HG03045 (cell line): ENCODE measurements around the gene BDH1.
A peak's percentile ranks its signal among the peaks of the same experiment; 100 is the strongest.
"Not testable (repeated sequence)": the region's sequence is repeated elsewhere in the genome, so short reads cannot be mapped to it uniquely, and the experiment has no call there.

Source experiments
- ATAC-seq: cut with Tn5 transposase; IDR thresholded peaks from one replicate; pipeline ENCODE4 v1.9.1; 2021; ENCODE audit warnings: mild to moderate bottlenecking, moderate library complexity; ENCODE audit not compliant: unreplicated experiment

Gene BDH1

GRCh38 chr3:197580253-197580691 is 24.5 kb upstream of the BDH1 start:
- ATAC-seq, result no peak

DNA sequence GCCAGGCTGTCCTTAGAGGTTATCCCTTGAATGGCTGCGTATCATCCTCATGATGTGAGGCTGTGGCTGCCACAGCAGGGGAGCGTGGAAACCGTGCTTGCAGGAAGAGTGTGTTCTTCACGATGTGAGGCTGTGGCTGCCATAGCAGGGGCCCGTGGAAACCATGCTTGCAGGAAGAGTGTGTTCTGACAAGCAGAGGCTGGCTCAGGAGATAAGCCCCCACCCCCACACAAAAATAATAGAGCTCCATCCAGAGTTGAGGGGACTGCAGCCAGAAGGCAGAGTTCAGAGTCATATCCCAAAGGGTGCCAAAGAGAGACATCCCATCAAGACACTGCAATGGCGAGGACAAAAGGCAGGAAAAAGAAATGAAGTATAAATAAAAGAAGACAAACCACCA is 22.6 kb upstream of the BDH1 start:
- ATAC-seq, result no peak

- ATAC-seq, result no peak
Measured at GRCh38 chr3:197577366-197578074, 21.8 kb upstream of the BDH1 start.

GRCh38 chr3:197576838-197577237 is 21.1 kb upstream of the BDH1 start:
- no peak for ATAC-seq

- ATAC-seq, result no peak
Measured at GRCh38 chr3:197575362-197575761, 19.6 kb upstream of the BDH1 start.

GRCh38 chr3:197574396-197574991 is 18.7 kb upstream of the BDH1 start:
- ATAC-seq, result not testable (repeated sequence)

- ATAC-seq, result no peak
Measured at GRCh38 chr3:197573048-197573767, 17.4 kb upstream of the BDH1 start.

DNA sequence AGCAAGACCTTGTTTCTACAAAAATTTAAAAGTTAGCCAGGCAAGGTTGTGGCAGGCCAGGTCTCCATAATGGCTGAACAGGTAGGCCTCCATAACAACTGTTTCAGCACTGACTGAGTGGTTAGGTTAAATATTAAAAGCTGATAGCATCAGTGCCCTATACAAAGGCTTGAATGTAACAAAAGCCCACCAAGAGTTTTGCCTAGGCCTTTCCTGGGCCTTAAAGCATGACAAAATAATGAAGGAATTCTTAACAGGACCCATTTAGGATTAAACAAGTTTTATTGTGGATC is 16.1 kb upstream of the BDH1 start:
- ATAC-seq, result not testable (repeated sequence)

DNA sequence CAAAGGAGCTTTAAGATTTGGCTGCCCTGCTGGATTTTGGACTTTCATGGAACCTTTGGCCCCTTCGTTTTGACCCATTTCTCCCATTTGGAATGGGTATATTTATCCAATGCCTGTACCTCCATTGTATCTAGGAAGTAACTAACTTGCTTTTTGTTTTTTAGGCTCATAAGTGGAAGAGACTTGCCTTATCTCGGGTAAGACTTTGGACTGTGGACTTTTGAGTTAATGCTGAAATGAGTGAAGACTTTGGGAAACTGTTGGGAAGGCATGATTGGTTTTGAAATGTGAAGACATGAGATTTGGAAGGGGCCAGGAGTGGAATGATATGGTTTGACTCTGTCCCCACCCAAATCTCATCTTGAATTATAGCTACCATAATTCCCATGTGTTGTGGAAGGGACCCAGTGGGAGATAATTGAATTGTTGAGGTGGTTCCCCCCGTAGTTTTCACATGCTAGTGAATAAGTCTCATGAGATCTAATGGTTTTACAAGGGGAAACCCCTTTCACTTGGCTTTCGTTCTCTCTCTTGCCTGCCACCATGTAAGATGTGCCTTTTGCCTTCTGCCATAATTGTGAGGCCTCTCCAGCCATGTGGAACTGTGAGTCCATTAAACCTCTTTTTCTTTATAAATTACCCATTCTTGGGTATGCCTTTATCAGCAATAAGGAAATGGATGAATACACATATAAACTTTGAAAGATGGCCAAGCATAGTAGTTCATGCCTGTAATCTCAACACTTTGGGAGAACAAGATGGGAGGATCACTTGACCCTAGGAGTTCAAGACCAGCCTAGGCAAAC is 15.5 kb upstream of the BDH1 start:
- not testable (repeated sequence) for ATAC-seq

- ATAC-seq, result not testable (repeated sequence)
Measured at GRCh38 chr3:197569433-197569832, 13.7 kb upstream of the BDH1 start.

DNA sequence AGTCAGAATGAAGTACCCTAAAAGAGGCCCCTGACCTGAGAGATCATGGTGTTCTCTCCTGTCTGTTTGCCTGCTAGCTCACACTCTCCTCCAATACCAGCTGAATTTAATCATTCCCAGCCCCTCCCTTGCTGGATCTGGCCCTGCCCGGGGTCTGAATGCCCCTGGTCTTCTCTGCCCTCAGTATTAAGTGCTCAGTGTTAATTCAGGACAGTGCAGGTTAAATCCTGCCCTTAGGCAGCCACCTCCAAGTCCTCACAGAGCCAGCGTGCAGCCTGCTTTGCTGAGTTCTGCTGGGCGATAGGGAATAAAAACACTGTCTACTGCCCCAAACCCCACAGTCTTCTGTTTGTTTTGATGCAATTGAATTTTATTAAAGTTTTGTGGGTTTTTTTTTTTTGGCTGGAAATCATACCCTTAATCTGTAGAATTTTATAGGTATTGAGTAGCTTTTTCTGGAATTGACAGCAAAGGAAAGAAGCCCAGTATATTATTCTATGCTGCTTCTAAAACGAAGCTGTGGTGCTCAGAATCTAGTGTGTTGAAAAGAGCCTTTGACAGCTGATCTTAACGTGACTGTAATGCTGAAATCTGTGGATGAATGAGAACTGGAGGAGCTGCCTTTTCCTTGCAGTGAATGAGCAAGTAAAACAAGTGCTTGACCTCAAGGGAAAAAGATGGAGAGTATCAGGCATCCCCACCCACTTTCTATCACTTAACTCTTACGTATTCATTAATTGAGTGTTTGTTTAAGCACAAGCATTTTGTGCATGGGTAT is 12.3 kb upstream of the BDH1 start:
- ATAC-seq, result no peak

DNA sequence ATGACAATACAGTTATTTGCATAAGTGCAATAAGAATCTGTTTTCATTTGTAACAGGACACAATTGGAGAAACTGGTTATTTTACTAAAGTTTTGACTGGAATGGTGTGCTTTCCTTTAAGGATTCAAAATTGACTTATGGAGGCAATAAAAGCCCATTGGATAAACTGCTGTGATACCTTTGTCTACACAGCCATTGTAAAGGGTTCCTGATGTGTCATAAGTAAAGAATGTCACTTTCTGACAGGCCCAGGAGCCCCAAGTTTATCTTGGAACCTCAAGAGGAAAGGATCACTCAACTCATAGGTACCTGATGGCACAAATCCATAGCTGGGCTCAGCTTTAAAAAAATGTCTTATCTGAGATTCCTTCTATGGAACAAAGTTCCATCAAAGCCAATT is 10.4 kb upstream of the BDH1 start:
- not testable (repeated sequence) for ATAC-seq

DNA sequence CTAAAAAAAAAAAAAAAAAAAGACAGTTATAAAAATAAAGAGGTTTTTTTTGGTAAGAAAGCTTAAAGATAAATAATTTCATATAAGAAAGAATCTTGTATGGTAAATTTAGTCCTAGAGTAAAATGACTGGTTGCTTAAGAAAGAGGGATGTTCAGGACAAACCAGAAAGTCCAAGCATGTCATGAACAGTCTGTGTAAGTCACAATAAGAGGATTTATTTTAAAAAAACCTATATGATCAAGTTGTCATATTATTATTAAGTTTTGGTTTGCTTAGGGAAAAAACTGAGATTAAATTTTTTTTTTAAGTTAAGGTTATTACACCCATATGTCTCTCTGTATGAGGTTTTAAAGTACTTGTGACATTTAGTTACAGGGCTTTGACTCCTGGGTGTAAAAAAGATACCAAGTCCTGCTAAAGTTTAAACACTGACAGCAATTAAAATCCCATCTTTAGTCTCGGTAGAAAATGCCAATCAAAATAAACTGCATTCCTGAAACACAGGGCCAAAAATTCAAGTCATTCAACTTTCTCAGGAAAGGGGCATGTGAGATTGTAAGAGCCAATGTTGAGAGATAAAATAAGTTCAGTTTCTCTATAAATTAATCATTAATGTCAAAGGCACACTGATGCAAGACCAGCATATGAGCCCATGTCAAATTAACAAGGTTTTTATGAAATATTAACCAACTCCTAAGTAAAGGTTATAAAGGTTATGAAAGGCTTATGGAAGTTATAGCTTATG is 8.5 kb upstream of the BDH1 start:
- ATAC-seq, result no peak

- ATAC-seq, result no peak
Measured at GRCh38 chr3:197562398-197563251, 6.9 kb upstream of the BDH1 start.

- no peak for ATAC-seq
Measured at GRCh38 chr3:197561926-197562325, 6.2 kb upstream of the BDH1 start.

- no peak for ATAC-seq
Measured at GRCh38 chr3:197559651-197560050, 3.9 kb upstream of the BDH1 start.

GRCh38 chr3:197554562-197555280 is 1.0 kb downstream of the BDH1 start:
- ATAC-seq, result peak; percentile 97

GRCh38 chr3:197554196-197554561 is 1.6 kb downstream of the BDH1 start:
- ATAC-seq, result no peak
